Suprapubic skin (tissue), 4 donors: Measurements from ENCODE around the gene ASCC2. TPM values are rescaled to one million over a fixed set of nuclear protein-coding genes. Genes with fewer than 3 reads are reported as not detected.

Experiments
- DNase-seq, 2 donors: peaks; one replicate each; pipeline ENCODE4 v3.0.0-alpha.2; 2019; ENCODE audit warnings: low spot score in 2 of 2
- H3K27ac ChIP-seq: fragments of 200-600 bp; sonication (generic); one replicate; pipeline ENCODE4 v1.5.1; 2019
- H3K27me3 ChIP-seq: fragments of 200-600 bp; sonication (generic); one replicate; pipeline ENCODE4 v1.5.1; 2019
- H3K36me3 ChIP-seq: fragments of 200-600 bp; sonication (generic); one replicate; pipeline ENCODE4 v1.5.1; 2019
- H3K4me1 ChIP-seq: fragments of 200-600 bp; sonication (generic); one replicate; pipeline ENCODE4 v1.5.1; 2019
- H3K4me3 ChIP-seq: fragments of 200-600 bp; sonication (generic); one replicate; pipeline ENCODE4 v1.5.1; 2019; ENCODE audit warnings: mild to moderate bottlenecking
- H3K9me3 ChIP-seq: fragments of 200-600 bp; sonication (generic); one replicate; pipeline ENCODE4 v1.5.1; 2019
- CTCF ChIP-seq, 2 donors: fragments of 200-600 bp in 1 of 2; fragments of 450-650 bp in 1 of 2; sonication (generic) in 1 of 2; IDR thresholded peaks; one replicate each; pipeline ENCODE4 v1.5.1; 2016 to 2019; ENCODE audit warnings: antibody characterized with exemption in 2 of 2, mild to moderate bottlenecking in 1 of 2, moderate library complexity in 1 of 2
- EP300 ChIP-seq: sonication (generic); formaldehyde crosslinking; IDR thresholded peaks from one replicate; pipeline ENCODE4 v1.6.1; 2017; ENCODE audit warnings: antibody characterized with exemption
- POLR2A ChIP-seq, 2 donors: fragments of 450-650 bp; IDR thresholded peaks; one replicate each; pipeline ENCODE4 v1.6.1; 2017; ENCODE audit warnings: antibody characterized with exemption in 2 of 2, mild to moderate bottlenecking in 2 of 2, moderate library complexity in 2 of 2
- POLR2AphosphoS5 ChIP-seq, 3 donors: sonication (generic); formaldehyde crosslinking; IDR thresholded peaks; one replicate each; pipeline ENCODE4 v1.6.1; 2017; ENCODE audit warnings: antibody characterized with exemption in 3 of 3
- whole genome bisulfite sequencing: methylation state at CpG from one replicate; pipeline ENCODE4 v1.1.5; 2018; 5-methylcytosine and 5-hydroxymethylcytosine counted together
- total RNA-seq, 4 donors: library from RNA; depleted of rRNA; stranded (reverse); fragments of >200 nt; gene quantifications; one replicate each; pipeline ENCODE4 v1.1.0, GENCODE V29; 2016

The ASCC2 gene
- total RNA-seq, 4 donors from 2014 or later = 35.6 to 57.3 (median 43.2) TPM

- DNase-seq = peak; percentile 87 to 88
- H3K4me1 ChIP-seq = peaks cover 14% of the 10 kb centered on the region
- peak overlapping the region; percentile 74 for H3K27ac ChIP-seq
- peaks cover 52% of the 10 kb centered on the region for H3K36me3 ChIP-seq
- no peak overlapping the region for H3K4me3 ChIP-seq
- TF ChIP-seq CTCF (IDR thresholded peaks at IDR 0.05) (no peak), EP300 (no peak), POLR2A (IDR thresholded peaks at IDR 0.05) (no peak), POLR2AphosphoS5 (IDR thresholded peaks at IDR 0.05) (no peak)
- H3K9me3 ChIP-seq = no peaks in the 10 kb centered on the region
- 69% methylated on average over 11 of the region's 11 CpGs for WGBS
- no peaks in the 10 kb centered on the region for H3K27me3 ChIP-seq
Observed at GRCh38 chr22:29824677-29825076, 13.4 kb downstream of the ASCC2 start.

GRCh38 chr22:29821291-29822016 lies 16.6 kb downstream of the ASCC2 start:
- WGBS = 54% methylated on average over 7 of the region's 7 CpGs
- Histone ChIP-seq H3K27ac (no peak overlapping the region), H3K9me3 (no peaks in the 10 kb centered on the region), H3K36me3 (peaks cover 61% of the 10 kb centered on the region), H3K27me3 (no peaks in the 10 kb centered on the region), H3K4me3 (no peak overlapping the region), H3K4me1 (peaks cover 26% of the 10 kb centered on the region)
- TF ChIP-seq CTCF (IDR thresholded peaks at IDR 0.05) (no peak), POLR2AphosphoS5 (IDR thresholded peaks at IDR 0.05) (no peak), POLR2A (IDR thresholded peaks at IDR 0.05) (no peak), EP300 (no peak)
- peak in 1 of 2 donors; percentile 82 for DNase-seq

GRCh38 chr22:29820961-29821290 lies 17.1 kb downstream of the ASCC2 start:
- peaks cover 62% of the 10 kb centered on the region for H3K36me3 ChIP-seq
- peaks cover 32% of the 10 kb centered on the region for H3K4me1 ChIP-seq

GRCh38 chr22:29819501-29819900 lies 18.6 kb downstream of the ASCC2 start:
- Histone ChIP-seq H3K27ac (no peak overlapping the region), H3K4me3 (no peak overlapping the region), H3K9me3 (no peaks in the 10 kb centered on the region), H3K36me3 (peaks cover 62% of the 10 kb centered on the region), H3K4me1 (peaks cover 34% of the 10 kb centered on the region), H3K27me3 (no peaks in the 10 kb centered on the region)
- TF ChIP-seq POLR2A (IDR thresholded peaks at IDR 0.05) = no peak
- TF ChIP-seq POLR2AphosphoS5 (IDR thresholded peaks at IDR 0.05) = no peak
- no peak for TF ChIP-seq CTCF (IDR thresholded peaks at IDR 0.05)
- no peak for TF ChIP-seq EP300
- no peak for DNase-seq
- WGBS = 97% methylated on average over 2 of the region's 2 CpGs

More at GRCh38 chr22:29820961-29821290, 17.1 kb downstream of the ASCC2 start:
- H3K9me3 ChIP-seq = no peaks in the 10 kb centered on the region
- H3K27me3 ChIP-seq = no peaks in the 10 kb centered on the region
- no peak for TF ChIP-seq POLR2A (IDR thresholded peaks at IDR 0.05)
- TF ChIP-seq CTCF (IDR thresholded peaks at IDR 0.05) = no peak
- TF ChIP-seq EP300 = no peak
- no peak for TF ChIP-seq POLR2AphosphoS5 (IDR thresholded peaks at IDR 0.05)
- 59% methylated on average over 7 of the region's 7 CpGs for WGBS
- DNase-seq = no peak
- H3K27ac ChIP-seq = no peak overlapping the region
- no peak overlapping the region for H3K4me3 ChIP-seq

- Histone ChIP-seq H3K4me1 (peaks cover 32% of the 10 kb centered on the region), H3K36me3 (peaks cover 62% of the 10 kb centered on the region), H3K27ac (no peak overlapping the region), H3K4me3 (no peak overlapping the region), H3K9me3 (no peaks in the 10 kb centered on the region), H3K27me3 (no peaks in the 10 kb centered on the region)
- TF ChIP-seq EP300 (no peak), POLR2AphosphoS5 (IDR thresholded peaks at IDR 0.05) (no peak), CTCF (IDR thresholded peaks at IDR 0.05) (no peak), POLR2A (IDR thresholded peaks at IDR 0.05) (no peak)
- no peak for DNase-seq
- 91% methylated on average over 1 of the region's 1 CpG for WGBS
Observed at GRCh38 chr22:29817724-29818123, 20.4 kb downstream of the ASCC2 start.
